ENCODE measurements around the gene KCNK6. TPM values are rescaled to one million over a fixed set of nuclear protein-coding genes. Genes with fewer than 3 reads are reported as not detected.
A peak's percentile ranks its signal among the peaks of the same experiment; 100 is the strongest.

KCNK6 gene
- total and polyA plus RNA-seq, 2 donors (not counting 1 experiment from before 2014, with no cell fraction given), result 3.4 to 3.7 TPM

- Mint-ChIP-seq H3K9me3 (ENCODE audit: insufficient read depth) (no peaks in the 10 kb centered on the region), H3K4me3 (peak overlapping the region; percentile 96), H3K4me1 (peaks cover 52% of the 10 kb centered on the region), H3K27ac (peak overlapping the region; percentile 96), H3K27me3 (no peaks in the 10 kb centered on the region)
- Histone ChIP-seq H3K9me3 (ENCODE audit: control extremely low read depth in 1 of 3, control insufficient read depth in 2 of 3, insufficient read depth in 1 of 3, low read length in 2 of 3) (no peaks in the 10 kb centered on the region), H3K4me3 (ENCODE audit: control extremely low read depth in 1 of 5, extremely low read depth in 1 of 5, insufficient read depth in 1 of 5, low read depth in 2 of 5, low read length in 4 of 5) (peak overlapping the region; percentile 48 to 76 (median 70)), H3K79me2 (ENCODE audit: control insufficient read depth, insufficient read depth, low read length) (no peaks in the 10 kb centered on the region), H3K9ac (ENCODE audit: low read length) (peak overlapping the region; percentile 82), H3K27ac (ENCODE audit: low read length in 2 of 2) (peak overlapping the region; percentile 85 to 91), H3K36me3 (replicated peaks in 1 of 2; ENCODE audit: control extremely low read depth in 1 of 2, control insufficient read depth in 1 of 2, extremely low read depth in 1 of 2, insufficient read depth in 2 of 2, low read length in 1 of 2) (no peaks in the 10 kb centered on the region), H2AFZ (ENCODE audit: insufficient read depth, low read depth, low read length, poor library complexity, severe bottlenecking) (peak overlapping the region; percentile 84), H3K27me3 (replicated peaks in 1 of 4; ENCODE audit: control extremely low read depth in 1 of 4, control insufficient read depth in 3 of 4, insufficient read depth in 4 of 4, low read length in 3 of 4) (peaks cover 0 to 2% (median 0%) of the 10 kb centered on the region in 4 experiments), H3K4me1 (ENCODE audit: control insufficient read depth in 2 of 2, insufficient read depth in 2 of 2, low read length in 2 of 2) (peaks cover 29 to 47% of the 10 kb centered on the region in 2 donors), H4K20me1 (ENCODE audit: control insufficient read depth, insufficient read depth, low read length, poor library complexity, severe bottlenecking) (no peaks in the 10 kb centered on the region), H3K4me2 (replicated peaks; ENCODE audit: low read depth, low read length, poor library complexity, severe bottlenecking) (peak overlapping the region; percentile 92)
- 32% methylated on average over 5 of the region's 8 CpGs for WGBS (ENCODE audit: insufficient coverage)
- POLR2A ChIA-PET, result interaction anchor here (0.7 to 0.8 kb wide), 2 partner anchors 46 to 58 kb away, joined by 3 to 8 read pairs; partner anchors contain the start of gene PSMD8
- intact Hi-C loops (cut with micrococcal nuclease), result loop anchor here (1.0 to 5.0 kb wide), 6 partner anchors 19 to 409 kb away; partner anchors contain the start of genes CATSPERG, PSMD8, SIPA1L3 and SPINT2
- DNase-seq, result no peak
- CTCF ChIA-PET, result no interaction called here
- TF ChIP-seq CTCF (IDR thresholded peaks at IDR 0.05) (no peak), EZH2 (IDR thresholded peaks at IDR 0.05; ENCODE audit: borderline replicate concordance, insufficient read depth, low read depth, low read length, poor library complexity, severe bottlenecking) (no peak)
- ATAC-seq (ENCODE audit: low read depth), result peak; percentile 1
These were observed 3.1 kb upstream of the KCNK6 start for GRCh38 chr19:38316477-38317067.

- ATAC-seq (ENCODE audit: low read depth), result no peak
- TF ChIP-seq CTCF (IDR thresholded peaks at IDR 0.05), result no peak
- TF ChIP-seq EZH2 (IDR thresholded peaks at IDR 0.05; ENCODE audit: borderline replicate concordance, insufficient read depth, low read depth, low read length, poor library complexity, severe bottlenecking), result no peak
- Histone ChIP-seq H3K4me3 (ENCODE audit: control extremely low read depth in 1 of 5, extremely low read depth in 1 of 5, insufficient read depth in 1 of 5, low read depth in 2 of 5, low read length in 4 of 5) (peak overlapping the region; percentile 48 to 76 (median 70)), H4K20me1 (ENCODE audit: control insufficient read depth, insufficient read depth, low read length, poor library complexity, severe bottlenecking) (no peaks in the 10 kb centered on the region), H3K9ac (ENCODE audit: low read length) (peak overlapping the region; percentile 82), H3K4me2 (replicated peaks; ENCODE audit: low read depth, low read length, poor library complexity, severe bottlenecking) (peak overlapping the region; percentile 92), H3K27ac (ENCODE audit: low read length in 2 of 2) (peak overlapping the region; percentile 20 to 29), H2AFZ (ENCODE audit: insufficient read depth, low read depth, low read length, poor library complexity, severe bottlenecking) (peak overlapping the region; percentile 72), H3K9me3 (ENCODE audit: control extremely low read depth in 1 of 3, control insufficient read depth in 2 of 3, insufficient read depth in 1 of 3, low read length in 2 of 3) (no peaks in the 10 kb centered on the region), H3K36me3 (replicated peaks in 1 of 2; ENCODE audit: control extremely low read depth in 1 of 2, control insufficient read depth in 1 of 2, extremely low read depth in 1 of 2, insufficient read depth in 2 of 2, low read length in 1 of 2) (no peaks in the 10 kb centered on the region), H3K79me2 (ENCODE audit: control insufficient read depth, insufficient read depth, low read length) (no peaks in the 10 kb centered on the region), H3K4me1 (ENCODE audit: control insufficient read depth in 2 of 2, insufficient read depth in 2 of 2, low read length in 2 of 2) (peaks cover 29 to 47% of the 10 kb centered on the region in 2 donors), H3K27me3 (replicated peaks in 1 of 4; ENCODE audit: control extremely low read depth in 1 of 4, control insufficient read depth in 3 of 4, insufficient read depth in 4 of 4, low read length in 3 of 4) (peaks cover 0 to 2% (median 0%) of the 10 kb centered on the region in 4 experiments)
- POLR2A ChIA-PET, result interaction anchor here (0.8 kb wide), 1 partner anchor 57 kb away, joined by 3 read pairs; the partner anchor contains the start of gene PSMD8
- no peaks in the 10 kb centered on the region for H3K9me3 Mint-ChIP-seq (ENCODE audit: insufficient read depth)
- 2% methylated on average over 11 of the region's 11 CpGs for WGBS (ENCODE audit: insufficient coverage)
- CTCF ChIA-PET, result no interaction called here
- H3K27me3 Mint-ChIP-seq, result no peaks in the 10 kb centered on the region
- peak; percentile 56 for DNase-seq
- peak overlapping the region; percentile 96 for H3K4me3 Mint-ChIP-seq
- intact Hi-C loops (cut with micrococcal nuclease), result loop anchor here (2.0 to 5.0 kb wide), 2 partner anchors 75 to 268 kb away; no protein-coding TSS in a partner anchor
- H3K4me1 Mint-ChIP-seq, result peaks cover 53% of the 10 kb centered on the region
- peak overlapping the region; percentile 93 for H3K27ac Mint-ChIP-seq
These were observed 2.5 kb upstream of the KCNK6 start for GRCh38 chr19:38317104-38317612.
